ENCODE measurements around the gene MOB3A. TPM values are rescaled to one million over a fixed set of nuclear protein-coding genes. Genes with fewer than 3 reads are reported as not detected.

Gene MOB3A
- total RNA-seq, 4 donors from 2014 or later = 18.7 to 74.2 (median 46.1) TPM

DNA sequence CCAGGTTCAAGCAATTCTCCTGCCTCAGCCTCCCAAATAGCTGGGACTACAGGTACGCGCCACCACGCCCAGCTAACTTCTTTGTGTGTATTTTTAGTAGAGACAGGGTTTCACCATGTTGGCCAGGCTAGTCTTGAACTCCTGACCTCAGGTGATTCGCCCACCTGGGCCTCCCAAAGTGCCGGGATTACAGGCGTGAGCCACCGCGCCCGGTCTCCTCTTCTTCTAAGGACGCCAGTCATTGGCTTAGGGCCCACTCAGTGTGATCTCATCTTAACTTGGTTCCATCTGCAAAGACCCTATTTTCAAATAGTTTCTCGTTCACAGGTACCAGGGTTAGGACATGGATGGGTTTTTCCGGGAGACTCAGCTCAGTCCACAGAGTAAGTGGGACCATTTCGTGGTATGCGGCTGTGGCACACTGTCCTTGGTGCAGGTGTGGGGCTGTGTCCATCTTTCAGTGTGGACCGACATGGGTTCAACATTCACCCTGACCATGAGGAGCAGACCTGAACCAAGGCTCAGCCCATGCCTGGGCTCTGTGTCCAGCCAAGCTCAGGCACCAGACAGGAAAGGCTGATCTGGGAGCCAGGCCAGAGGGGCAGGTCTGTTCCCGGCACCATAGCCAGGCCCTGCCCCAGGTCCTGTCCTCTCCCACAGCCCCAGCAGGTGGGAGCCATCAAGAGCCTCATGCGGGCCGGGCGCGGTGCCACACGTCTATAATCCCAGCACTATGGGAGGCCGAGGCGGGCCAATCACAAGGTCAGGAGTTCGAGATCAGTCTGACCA is 42.3 kb downstream of the MOB3A start:
- intact Hi-C loops (cut with DNase I; ENCODE audit: low total_unique reads) (no loop called here), in situ Hi-C loops (cut with MboI; ENCODE audit: low pct_ligation_motif_present in 1 of 4, low pct_unique_long_range_greater_than_20kb in 1 of 4, low sequenced_read_pairs in 3 of 4) (no loop called here)
- Histone ChIP-seq H3K4me1 (peaks cover 40 to 71% (median 55%) of the 10 kb centered on the region in 4 donors), H3K27ac (peak overlapping the region; percentile 96 to 100 (median 98)), H3K36me3 (no peaks in the 10 kb centered on the region), H3K9me3 (no peaks in the 10 kb centered on the region), H3K27me3 (no peaks in the 10 kb centered on the region), H3K4me3 (no peak overlapping the region)
- WGBS, 2 donors (ENCODE audit: low coverage in 1 of 2) = 71% methylated on average over 24 of the region's 24 CpGs; no CpG with 5 or more reads in 1 of the 2 donors
- DNase-seq = peak; percentile 63
- no peak for TF ChIP-seq POLR2A (IDR thresholded peaks at IDR 0.05)
- TF ChIP-seq POLR2AphosphoS5 (IDR thresholded peaks at IDR 0.05) = peak; percentile 59 to 60 (median 59)

DNA sequence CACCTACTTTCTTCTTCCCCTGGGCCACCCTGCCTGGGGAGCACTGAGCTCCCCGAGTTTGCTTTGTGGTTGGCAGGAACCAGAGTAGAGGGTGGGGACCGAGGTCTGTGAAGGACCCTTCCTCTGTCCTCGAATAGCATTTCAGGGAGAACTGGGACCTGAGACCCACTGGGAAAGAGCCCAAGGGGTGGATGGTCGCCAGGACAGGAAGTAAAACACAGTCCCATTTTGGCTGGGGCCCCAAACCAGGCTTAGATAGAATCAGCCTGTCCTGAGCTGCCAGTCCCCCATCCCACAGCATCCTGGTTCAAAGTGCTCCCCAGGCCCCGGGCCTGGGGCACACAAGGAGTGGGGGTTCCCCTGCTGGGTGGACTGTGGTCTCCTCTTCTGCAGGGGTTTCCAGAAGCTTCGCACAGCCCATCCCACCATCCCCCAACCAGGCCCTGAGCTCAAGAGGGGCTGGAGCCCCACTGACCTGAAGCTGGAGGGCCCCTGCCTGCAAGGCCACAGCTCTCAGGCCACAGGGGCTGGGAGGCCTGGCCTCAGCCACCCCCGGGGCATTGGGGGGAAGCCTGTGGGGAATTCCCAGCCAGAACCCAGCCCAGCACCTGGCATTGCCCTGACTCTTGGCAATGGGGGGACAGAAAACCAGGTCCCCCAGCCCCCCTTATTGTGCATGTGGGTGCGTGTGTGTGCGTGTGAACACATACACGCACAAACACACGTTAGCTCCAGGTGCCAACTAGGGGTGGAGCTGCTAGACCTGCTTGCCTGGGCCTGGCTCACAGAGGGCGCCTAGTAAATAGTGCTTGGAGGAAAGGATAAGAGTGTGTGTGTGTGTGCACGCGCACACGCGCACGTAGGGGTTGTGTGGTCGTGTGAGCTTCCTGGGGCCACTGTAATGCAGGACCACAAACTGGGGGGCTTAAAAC is 44.1 kb downstream of the MOB3A start:
- DNase-seq = peak; percentile 73
- TF ChIP-seq, protein P1, sequence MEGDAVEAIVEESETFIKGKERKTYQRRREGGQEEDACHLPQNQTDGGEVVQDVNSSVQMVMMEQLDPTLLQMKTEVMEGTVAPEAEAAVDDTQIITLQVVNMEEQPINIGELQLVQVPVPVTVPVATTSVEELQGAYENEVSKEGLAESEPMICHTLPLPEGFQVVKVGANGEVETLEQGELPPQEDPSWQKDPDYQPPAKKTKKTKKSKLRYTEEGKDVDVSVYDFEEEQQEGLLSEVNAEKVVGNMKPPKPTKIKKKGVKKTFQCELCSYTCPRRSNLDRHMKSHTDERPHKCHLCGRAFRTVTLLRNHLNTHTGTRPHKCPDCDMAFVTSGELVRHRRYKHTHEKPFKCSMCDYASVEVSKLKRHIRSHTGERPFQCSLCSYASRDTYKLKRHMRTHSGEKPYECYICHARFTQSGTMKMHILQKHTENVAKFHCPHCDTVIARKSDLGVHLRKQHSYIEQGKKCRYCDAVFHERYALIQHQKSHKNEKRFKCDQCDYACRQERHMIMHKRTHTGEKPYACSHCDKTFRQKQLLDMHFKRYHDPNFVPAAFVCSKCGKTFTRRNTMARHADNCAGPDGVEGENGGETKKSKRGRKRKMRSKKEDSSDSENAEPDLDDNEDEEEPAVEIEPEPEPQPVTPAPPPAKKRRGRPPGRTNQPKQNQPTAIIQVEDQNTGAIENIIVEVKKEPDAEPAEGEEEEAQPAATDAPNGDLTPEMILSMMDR (IDR thresholded peaks at IDR 0.05) = no peak
- no peak for TF ChIP-seq POLR2AphosphoS5 (IDR thresholded peaks at IDR 0.05)
- no peak for TF ChIP-seq POLR2A (IDR thresholded peaks at IDR 0.05)
- TF ChIP-seq EP300 (IDR thresholded peaks at IDR 0.05; ENCODE audit: low read depth) = no peak
- no peaks in the 10 kb centered on the region for H3K27me3 ChIP-seq
- peaks cover 57 to 71% (median 69%) of the 10 kb centered on the region in 4 donors for H3K4me1 ChIP-seq
- H3K4me3 ChIP-seq = peak overlapping the region in 3 of 4 donors; percentile 25 to 97 (median 95)
- H3K36me3 ChIP-seq = no peaks in the 10 kb centered on the region
- 39% methylated on average over 18 of the region's 18 CpGs; no CpG with 5 or more reads in 1 of the 2 donors for WGBS, 2 donors (ENCODE audit: low coverage in 1 of 2)
- intact Hi-C loops (cut with DNase I; ENCODE audit: low total_unique reads) (no loop called here), in situ Hi-C loops (cut with MboI; ENCODE audit: low pct_ligation_motif_present in 1 of 4, low pct_unique_long_range_greater_than_20kb in 1 of 4, low sequenced_read_pairs in 3 of 4) (no loop called here)
- H3K27ac ChIP-seq = peak overlapping the region; percentile 96 to 100 (median 99)
- no peaks in the 10 kb centered on the region for H3K9me3 ChIP-seq

DNA sequence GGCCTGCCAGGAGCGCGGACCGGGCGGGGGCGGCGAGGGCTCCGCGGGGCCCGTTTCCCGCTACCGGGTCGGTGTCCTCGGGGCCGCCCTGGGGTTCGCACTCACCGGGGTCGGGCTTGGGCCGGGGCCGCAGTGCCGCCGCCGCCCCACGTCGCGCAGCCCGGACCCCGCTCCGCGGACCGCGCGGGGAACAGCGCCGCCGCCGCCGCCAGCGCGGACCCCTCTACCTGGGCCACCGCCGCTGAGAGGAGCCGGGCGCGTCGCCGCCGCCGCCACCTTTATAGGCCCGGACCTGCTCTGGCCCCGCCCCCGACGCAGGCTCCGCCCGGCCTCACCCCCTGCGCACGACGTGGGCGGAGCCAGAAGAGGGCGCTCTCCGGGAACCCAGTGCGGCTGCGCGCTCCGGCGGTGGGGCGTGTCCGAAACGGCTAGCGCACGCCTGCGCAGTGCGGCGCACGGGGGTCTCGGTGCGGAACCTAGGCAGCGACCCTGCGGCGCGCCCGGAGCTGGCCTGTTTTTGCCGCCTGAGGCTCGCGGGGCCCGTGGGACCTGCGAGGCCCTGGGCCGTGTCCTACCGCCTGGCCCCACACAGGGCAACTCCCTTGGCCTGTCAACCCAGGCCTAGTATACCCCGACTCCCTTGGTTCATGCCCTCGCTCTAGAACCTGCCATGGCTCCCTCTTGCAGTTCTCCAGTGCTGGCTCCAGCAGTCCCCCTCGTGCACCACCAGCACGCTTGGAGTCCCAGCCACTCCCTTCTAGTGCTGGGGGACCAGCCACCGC is 44.9 kb downstream of the MOB3A start, which contains the start of gene MKNK2:
TSS of gene MKNK2 (minus strand) at position 254 of the 782 bp plus-strand sequence. CDS start 393 bp downstream, outside the sequence.
- Histone ChIP-seq H3K4me3 (peak within 1 kb of the TSS; percentile 95 to 99 (median 98)), H3K9me3 (no peaks in the 10 kb centered on the region), H3K4me1 (peaks cover 59 to 71% (median 70%) of the 10 kb centered on the region in 4 donors), H3K36me3 (peaks cover 0 to 6% (median under 1%) of the 10 kb centered on the region in 4 donors), H3K27me3 (no peaks in the 10 kb centered on the region), H3K27ac (peak within 1 kb of the TSS; percentile 96 to 100 (median 99))
- TF ChIP-seq POLR2AphosphoS5 (IDR thresholded peaks at IDR 0.05) (peak; percentile 95 to 100 (median 99)), POLR2A (IDR thresholded peaks at IDR 0.05) (peak; percentile 88), EP300 (IDR thresholded peaks at IDR 0.05; ENCODE audit: low read depth) (no peak)
- TF ChIP-seq, protein P1 (IDR thresholded peaks at IDR 0.05) = peak in 4 of 5 experiments; percentile 25 to 67 (median 51)
- in situ Hi-C loops (cut with MboI; ENCODE audit: low pct_ligation_motif_present in 1 of 4, low pct_unique_long_range_greater_than_20kb in 1 of 4, low sequenced_read_pairs in 3 of 4) = no loop called here
- intact Hi-C loops (cut with DNase I; ENCODE audit: low total_unique reads) = no loop called here
- 4% methylated on average over 38 of the region's 93 CpGs; no CpG with 5 or more reads in 1 of the 2 donors for WGBS, 2 donors (ENCODE audit: low coverage in 1 of 2)
- DNase-seq = peak; percentile 94

DNA sequence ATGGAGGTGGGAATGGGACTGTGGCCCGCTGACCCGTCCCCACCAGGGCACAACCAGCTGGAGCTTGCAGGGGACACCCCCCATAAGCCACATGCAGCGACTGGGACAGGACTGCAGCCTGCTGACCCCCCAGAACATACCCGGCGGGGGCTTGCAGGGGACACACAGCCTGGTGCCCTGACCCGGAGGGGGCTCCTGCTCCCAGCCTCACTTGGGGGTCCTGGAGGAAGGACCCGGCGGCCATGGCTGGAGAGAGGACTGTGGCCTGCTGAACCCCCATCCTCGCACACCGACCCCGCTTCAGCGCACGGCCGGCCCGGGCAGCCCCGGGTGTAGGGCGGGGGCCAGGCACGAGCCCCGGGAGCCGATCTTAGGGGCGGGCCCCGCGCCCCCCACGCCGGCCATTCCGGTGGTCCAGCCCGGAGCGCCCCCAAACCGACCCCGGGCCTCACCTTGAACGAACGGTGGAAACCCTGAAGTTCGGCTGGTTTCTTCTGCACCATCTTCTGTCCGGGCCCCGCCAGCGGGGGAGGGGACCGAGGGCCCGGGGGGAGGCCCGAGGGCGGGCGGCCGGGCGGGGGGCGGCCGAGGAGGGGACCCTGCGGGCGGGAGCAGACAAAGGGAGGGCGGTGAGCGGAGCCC is 45.7 kb downstream of the MOB3A start:
- Histone ChIP-seq H3K4me3 (peak overlapping the region; percentile 95 to 99 (median 98)), H3K36me3 (peaks cover 0 to 8% (median 4%) of the 10 kb centered on the region in 4 donors), H3K27me3 (no peaks in the 10 kb centered on the region), H3K27ac (peak overlapping the region; percentile 96 to 100 (median 99)), H3K4me1 (peaks cover 59 to 71% (median 69%) of the 10 kb centered on the region in 4 donors), H3K9me3 (no peaks in the 10 kb centered on the region)
- intact Hi-C loops (cut with DNase I; ENCODE audit: low total_unique reads) (no loop called here), in situ Hi-C loops (cut with MboI; ENCODE audit: low pct_ligation_motif_present in 1 of 4, low pct_unique_long_range_greater_than_20kb in 1 of 4, low sequenced_read_pairs in 3 of 4) (no loop called here)
- DNase-seq = no peak
- TF ChIP-seq POLR2AphosphoS5 (IDR thresholded peaks at IDR 0.05) (no peak), POLR2A (IDR thresholded peaks at IDR 0.05) (no peak), EP300 (IDR thresholded peaks at IDR 0.05; ENCODE audit: low read depth) (no peak)
- TF ChIP-seq, protein P1 (IDR thresholded peaks at IDR 0.05) = no peak
- 2% methylated on average over 29 of the region's 49 CpGs; no CpG with 5 or more reads in 1 of the 2 donors for WGBS, 2 donors (ENCODE audit: low coverage in 1 of 2)

Data from transverse colon (tissue), 4 donors.